Measurements from ENCODE around the gene SATB2.

The SATB2 gene

DNA sequence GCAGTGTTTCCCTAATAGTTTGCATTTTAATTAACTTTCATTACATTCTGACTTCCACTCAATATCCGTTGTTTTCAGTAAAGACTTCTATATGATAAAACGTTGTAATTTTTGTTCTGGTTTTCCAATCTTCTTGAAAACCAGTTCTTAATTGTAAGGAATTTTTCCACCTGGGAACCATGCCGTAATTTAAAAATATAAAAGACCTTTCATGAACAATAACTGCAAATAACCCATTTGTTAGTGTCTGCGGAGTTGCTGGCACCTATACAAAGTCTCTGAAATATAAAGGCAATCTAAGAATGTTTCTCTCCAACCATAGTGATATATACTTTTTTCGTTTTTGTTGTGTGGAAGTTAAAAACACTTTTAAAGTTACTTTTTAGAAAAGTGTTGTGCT is 7.7 kb upstream of the SATB2 start:
- no peak for DNase-seq

DNA sequence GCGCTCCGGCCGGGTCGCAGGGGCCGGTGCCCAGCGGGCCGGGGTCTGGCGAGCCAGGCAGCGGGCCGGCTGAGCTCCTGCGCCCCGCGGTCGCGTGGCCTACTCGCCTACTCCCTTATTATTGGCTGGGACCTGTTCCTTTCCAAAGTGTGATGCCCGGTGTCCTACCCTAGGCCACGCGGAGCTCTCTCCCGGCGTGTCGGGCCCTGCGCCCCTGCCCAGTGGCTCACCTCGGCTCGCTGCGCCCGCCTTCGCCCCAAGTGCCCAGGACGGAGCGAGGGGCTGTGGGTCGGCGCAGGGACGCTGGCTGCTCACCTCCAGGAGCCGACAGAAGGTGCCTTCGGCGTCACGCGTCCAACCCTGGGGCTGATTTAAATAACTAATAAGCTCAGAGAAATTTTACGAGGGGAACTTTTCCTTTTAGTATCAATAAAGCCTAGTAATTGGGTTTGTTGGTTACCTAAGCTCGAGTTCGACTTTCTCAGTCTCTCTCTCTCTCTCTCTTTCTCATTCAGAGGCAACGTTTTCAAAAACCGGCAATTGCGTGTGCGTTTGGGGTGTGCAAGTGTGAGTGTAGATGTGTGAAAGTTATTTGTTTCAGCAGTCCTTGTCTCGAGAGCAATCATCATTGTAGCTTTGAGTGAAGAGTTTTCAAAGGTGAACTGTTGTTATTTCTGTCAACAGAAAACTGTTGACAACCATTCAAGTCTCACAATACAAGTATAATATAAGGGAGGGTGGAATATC is 7.0 kb upstream of the SATB2 start:
- DNase-seq: no peak

DNA sequence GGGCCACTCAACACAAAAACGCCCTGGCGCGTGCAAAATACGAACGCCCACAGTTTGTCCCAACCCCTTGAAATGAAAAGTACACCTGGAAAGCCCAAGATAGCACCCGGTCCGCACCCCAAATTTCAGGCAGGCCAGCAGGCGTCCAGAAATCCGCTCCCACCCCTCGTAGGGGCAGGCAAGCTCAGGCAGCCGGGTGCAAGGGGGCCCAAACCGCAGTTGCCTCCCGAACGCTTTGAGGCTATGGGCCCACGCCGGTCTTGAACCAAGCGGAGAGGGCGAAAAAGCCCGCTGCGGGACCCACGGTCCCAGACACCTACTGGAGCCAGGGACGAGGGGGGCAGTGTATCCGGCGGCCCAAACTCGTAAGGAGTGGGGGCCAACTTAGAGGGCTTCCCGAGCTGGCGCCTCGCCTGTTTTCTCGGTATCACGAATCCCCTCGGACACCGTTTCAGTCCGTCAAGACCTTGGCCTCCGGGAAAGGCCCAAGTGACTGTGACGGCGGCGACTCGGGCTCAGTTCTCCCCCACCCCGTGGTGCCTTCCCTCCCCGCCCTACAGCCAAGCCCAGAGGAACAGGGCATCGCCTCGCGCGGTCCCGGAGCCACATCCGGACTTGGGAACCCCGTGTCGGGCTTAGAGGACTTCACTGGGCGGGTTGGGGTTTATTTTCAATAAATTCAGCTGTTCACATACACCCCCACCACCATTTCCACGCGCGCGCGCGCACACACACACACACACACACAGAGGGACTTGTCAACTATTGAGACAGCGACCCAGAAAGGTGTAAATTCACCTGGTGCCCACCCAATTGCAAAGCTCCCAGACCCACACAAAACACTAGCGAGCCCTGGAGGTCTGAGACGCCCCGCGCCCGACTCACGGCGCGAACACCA is 6.2 kb upstream of the SATB2 start:
- DNase-seq: no peak

DNA sequence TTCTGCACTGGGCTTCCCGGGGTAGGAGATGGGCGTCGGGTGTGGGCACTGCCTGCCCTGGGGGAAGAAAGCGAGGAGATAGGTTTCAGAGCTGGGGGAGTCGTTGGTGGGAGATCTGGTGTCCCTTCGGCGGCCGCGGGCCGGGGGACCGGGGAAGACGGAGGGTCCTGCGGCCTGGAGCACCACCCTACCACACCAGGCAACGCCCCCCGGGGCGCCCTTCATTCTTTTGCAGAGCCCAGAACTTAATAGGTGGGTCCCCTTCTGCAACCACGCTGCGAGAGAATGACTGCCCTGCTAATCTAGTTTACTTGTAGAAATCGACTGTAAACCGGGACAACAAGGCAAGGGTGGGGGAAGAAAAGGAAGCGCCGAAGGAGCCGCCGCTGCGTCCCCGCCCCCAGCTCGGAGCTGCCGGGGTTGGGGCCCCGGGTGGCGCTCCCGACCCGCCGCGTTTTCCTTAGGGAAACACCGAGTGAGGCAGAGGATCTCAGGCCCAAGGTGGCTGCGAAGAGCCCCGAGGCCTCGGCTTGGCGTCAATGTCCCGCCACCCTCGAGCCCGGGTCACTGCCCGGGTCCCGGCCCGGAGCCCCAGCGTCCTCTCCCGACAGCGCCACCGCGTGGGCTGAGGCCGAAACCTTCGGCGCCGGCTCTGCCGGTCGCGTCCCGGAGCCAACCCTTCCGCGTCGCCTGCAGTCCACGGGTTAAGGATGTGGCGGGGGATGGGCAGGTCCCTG is 5.4 kb upstream of the SATB2 start:
- peak; percentile 65 for DNase-seq

DNA sequence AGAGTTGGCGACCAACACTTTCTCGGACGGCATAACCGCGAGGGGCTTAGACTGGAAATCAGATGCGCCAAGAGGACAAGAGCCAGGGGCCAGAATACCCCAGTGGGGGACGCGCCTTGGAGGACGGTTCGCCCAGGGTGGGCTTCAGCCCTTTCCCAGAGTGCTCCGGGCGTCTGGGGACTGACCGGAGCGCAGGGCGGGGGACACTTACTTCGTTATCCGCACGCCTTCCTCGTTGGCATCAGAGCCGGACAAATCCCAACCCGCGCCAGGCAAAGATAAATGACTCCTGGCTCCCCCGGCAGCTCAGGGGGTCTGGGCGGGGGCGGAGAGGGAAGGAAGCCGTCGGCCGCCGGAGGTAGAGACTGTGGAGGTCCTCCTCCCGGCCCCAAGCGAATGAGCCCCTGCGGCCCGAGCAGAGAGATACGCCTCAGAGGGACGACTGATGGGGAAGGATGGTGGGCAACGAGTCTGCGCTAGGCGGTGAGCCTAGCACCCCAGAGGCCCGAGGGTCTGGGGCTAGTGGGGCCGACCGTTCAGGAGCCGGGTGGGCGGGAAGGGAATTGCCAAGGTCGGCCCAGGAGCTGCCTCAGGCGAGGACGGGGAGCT is 4.7 kb upstream of the SATB2 start:
- no peak for DNase-seq

DNA sequence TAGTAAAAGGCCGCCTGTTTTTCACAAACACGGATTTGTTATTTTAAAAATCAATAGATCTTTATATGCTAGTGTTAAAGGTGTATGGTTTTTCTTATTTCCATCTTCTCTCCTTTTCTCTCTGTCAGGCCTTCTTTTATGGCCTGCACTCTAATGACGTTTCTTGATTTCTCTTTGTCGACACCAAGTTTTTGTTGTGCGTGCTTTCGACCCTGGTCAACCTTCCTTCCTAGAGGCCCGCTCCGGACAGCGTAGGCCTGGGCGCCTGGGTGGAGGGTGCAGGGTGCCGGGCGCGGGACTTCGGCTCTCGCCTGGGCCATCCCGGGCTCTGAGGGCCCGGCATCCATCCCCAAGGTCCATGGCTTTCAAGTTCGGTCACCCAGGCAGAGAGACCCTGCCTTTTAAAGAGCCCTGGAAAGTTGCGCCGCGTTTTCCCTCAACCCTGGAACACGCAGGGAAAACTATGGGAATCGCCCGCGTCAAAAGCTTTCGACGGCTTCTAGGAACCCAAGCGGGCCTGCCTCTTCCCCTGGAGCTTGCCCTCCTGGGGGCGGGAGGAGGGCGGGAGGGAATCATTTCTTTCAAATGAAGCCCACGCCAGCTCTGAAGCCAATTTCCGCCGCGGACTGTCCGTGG is 4.1 kb upstream of the SATB2 start:
- DNase-seq: no peak

DNA sequence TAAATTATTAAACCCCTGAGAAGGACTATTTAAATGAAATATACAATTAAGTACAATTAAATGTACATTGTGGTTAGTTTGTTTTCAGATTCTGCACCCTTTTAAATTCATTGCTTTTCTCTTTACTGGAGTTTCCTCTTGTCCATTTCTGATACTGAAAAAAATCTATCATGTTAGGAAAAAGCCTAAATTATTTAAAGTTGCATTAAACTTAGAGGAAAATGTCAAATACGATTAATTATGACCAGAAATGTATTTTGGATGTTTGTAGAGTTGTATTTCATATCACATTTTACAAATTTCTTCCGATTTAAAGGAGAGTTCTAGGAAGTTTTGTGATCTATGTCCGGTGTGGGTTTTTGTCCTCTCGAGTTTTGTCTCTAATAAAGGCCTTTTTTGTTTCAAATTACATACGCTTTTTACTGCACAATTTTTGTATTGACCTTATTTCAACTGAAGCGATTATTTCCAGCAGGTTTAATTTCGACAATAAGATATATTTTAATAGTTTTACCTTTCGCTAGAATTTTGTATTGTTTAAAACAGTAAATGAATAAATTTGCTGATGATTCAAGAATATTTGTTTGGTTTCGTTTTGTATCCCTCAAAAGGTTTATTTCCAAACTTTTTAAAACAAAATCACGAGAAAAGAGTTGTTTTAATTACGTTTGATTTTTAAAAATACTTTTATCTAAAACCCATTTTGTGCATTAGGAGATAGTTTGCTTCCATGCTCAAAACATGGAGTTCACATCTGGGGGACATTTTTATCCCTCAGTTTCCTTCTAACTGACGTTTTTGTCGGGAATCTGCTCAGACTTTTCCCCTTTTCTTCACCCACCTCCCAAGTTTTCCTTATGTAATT is 3.3 kb upstream of the SATB2 start:
- DNase-seq: no peak

DNA sequence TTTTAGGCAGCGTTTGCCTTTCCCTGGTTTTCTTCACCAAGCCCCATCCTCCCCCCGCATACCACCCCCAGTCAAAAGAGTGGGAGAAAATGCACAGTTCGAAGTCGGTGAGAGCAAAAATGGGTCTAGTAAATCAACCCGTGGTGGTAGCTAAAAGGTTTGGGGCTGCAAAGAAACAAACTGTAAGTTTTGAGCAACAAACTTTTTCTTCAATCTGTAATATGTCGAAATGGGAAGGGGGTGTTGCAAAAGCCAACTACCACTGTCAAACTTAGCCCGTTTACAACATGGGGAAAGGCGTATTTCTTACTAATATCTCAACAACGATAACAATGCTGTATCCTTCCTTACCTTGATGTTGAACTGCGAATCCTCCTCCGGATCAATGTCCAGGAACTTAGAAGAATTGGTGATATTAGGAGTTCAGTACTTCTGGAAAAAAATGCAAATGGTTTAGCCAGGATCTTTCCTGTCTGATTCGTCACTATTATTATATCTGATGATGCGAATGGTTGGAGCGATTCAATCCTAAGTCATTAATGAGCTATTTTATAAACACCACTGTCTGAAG is 2.4 kb upstream of the SATB2 start:
- peak; percentile 55 for DNase-seq

DNA sequence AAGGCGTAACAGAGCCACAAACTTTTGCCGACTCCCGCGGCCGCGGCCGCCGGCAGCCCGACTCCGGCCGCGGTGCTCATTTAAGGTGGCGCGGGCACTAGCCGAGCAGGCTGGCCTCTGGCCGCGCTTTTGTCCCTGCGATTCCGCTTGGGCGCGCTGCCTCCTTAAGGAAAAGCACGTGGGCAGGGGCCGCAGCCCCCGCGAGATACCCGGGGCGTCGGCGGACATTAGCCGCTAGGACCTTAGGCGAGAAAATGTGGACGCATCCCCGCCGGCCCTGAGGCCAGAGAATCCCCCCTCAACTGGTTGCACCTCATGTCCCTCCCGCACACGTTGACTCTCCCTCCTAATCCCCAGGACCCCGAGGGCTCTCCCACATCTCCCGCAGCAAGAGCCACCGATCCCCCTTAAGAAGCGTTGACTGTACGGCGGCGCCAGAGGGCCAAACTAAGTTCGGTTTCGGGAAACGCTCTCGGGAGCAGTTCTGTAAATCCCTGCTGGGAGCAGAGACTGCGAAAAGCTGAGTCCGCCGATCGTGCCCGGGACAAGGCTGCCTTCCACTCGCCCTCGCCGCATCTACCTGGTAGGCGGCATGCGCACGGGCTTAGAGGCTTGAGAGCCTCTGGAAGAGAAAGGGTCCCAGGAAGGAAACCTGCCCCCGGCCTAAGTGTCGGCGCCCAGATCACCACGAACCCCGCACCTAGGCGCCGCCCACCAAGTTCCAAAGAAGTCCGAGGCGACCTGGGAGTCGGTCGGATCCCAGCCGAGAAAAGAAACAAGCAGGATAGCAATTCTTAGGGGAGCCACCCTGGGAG is 1.8 kb upstream of the SATB2 start:
- peak; percentile 97 for DNase-seq

DNA sequence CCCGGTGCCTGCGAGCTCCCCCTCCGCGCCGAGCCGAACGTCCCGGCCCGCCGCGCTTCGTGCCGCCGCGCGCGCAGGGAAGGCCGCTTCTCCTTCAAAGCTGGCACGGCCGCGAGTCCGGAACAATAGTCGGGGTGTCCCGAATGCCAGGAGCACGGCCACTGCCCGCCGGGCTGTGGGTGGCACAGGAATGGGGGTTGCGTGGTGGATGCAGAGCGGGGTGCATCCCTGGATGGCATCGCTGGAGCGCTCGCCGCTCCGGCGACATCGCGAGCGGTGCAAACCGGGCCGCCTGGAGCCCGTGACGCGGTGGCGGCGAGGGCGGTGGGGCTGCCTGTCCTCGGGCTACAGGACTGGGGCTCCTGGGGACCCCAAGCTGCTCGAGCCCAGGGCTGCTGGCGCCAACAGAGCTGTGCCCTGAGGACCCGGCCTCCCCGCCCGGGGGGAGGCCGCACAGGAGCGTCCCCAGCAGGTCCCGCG is 1.1 kb upstream of the SATB2 start:
- no peak for DNase-seq

DNA sequence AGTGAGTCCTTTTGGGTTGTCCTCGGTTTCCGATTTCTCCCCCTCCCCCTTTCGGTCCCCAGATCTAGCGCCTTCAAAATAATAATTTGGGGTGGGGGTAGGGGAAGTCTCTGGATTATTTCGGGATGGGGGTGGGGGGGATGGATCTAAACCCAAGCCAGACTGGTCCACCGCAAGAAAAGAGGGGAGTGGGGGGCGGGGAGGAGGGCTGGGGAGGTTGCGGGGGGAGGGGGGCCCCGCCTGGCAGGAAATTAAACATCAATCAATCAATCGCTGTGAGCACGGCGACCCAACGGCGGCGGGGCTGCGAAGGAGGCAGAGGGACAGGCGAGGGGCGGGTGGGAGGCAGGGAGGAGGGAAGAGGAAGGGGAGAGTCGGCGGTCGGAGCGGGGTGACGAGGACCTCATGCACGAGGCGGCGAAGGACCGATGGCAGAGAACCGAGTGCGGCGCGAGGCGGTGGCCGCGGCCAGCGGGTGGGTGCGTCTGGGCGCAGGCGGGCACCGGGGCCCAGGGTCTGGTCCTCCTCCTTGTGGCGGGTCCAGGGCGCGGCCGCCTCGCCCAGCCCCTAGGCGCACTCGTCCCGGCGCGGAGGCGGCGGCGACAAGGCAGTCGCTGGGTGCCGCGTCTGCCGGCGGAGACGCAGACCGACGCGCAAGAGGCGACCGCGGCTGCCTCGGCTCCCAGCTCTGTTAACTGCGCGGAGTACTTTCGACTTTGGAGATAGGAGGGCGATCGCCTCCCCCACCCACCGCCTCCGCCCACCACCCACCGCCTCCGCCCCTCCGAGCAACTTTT is 468 bp upstream of the SATB2 start:
- DNase-seq: peak; percentile 67

DNA sequence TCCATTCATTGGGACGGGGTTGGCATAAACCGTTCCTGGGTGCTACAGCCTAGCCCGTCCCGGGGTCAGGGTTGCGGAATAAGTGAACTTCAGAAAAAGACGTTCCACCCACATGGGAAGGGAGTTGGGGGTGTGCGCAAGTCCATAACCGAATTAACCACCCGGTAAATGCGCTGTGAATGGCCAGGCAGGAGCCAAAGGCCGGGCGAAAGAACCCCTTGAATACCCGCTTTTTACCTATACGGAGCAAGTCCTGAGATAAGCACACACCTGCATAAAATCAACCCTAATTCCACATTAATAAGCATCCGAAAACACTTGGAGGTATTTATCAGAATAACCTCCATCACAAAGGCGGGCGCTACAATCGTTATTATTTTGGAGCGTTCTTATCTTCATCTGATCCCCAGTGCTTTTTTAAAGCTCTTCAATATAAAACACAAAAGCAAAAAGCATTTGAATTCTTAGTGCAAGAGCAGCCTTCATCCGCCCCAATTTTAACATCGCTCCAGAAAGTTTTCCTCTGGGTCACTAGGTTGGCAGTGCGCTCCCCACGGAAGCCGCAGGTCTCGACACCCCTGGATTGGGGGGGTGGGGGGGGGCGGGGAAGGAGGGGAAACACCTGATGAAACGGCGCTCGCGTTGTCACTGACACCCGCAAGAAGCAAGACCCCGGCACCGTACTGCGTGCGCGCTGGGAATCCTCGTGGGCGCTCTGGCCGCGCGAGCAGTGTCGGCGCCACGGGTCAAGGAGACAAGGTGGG is 1.2 kb downstream of the SATB2 start:
- DNase-seq: no peak

DNA sequence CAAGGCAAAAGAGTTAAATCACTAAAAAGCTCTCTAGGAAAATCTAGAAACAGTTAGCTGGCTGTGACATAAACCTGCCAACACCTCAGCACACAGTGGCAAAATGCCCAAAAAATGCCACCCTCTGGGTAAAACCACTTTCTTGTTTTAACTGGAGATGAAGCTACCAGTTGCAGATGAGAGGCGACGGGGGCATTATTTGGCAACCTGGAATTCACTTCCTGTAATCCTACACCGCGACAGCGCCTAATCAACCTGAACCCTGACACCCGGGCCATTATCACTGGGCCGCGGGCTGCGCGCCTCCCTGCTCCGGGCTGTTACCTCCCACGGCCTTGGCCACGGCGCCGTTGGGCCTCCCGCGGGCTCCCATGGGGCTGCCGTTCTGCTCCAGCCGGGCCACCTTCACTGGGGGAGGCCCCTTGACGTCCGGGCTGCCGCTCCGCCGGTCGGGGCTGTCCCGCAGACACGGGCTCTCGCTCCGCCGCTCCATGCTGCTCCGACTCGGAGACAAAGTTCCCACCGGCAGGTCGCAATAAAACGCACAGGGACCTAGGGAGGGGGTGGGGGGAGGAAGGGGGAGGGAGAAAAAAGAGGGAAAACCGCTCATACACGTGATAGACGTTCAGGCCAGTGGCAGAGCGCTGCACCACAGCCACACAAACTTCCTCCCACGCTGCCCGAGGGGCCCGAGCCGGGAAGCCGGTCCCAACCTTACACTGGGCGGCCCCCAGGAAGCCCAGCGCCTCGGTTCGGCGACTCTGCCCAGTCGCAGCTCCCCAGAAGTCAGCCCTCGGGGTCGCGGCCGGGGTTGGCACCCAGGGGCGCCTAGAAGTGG is 2.0 kb downstream of the SATB2 start:
- DNase-seq: no peak

DNA sequence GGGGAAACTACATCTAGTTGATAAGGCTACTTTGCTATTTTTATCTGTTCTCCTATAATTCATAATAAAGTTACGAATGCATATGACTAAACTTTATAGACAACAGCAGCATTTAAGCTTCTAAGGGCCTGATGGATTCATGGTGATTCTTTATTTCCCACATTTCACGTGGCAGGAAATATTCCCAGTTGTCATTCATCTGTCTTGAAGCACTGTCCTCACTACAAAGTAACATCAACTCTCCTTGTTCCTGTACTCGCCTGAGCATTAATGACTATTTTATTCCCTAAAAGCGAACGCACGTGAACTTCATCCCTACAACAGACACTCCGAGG is 2.6 kb downstream of the SATB2 start:
- no peak for DNase-seq

DNA sequence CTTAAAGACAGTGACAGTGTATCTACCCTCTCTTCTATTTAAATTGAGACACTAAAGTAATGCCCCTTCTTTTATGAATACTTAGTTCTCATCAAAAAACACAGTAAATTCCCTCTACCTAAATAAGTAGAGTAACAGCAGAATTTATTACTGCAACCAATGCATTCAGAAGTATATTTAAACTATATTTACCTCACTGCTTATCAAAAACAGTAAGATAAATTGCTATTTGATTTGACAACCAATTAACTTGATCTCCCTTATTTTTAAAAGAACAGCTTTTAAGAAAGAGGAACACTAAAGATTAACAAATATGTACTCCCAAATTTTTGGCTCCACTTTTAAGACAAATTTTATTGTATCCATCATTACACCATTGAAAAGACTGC is 4.8 kb downstream of the SATB2 start:
- no peak for DNase-seq

DNA sequence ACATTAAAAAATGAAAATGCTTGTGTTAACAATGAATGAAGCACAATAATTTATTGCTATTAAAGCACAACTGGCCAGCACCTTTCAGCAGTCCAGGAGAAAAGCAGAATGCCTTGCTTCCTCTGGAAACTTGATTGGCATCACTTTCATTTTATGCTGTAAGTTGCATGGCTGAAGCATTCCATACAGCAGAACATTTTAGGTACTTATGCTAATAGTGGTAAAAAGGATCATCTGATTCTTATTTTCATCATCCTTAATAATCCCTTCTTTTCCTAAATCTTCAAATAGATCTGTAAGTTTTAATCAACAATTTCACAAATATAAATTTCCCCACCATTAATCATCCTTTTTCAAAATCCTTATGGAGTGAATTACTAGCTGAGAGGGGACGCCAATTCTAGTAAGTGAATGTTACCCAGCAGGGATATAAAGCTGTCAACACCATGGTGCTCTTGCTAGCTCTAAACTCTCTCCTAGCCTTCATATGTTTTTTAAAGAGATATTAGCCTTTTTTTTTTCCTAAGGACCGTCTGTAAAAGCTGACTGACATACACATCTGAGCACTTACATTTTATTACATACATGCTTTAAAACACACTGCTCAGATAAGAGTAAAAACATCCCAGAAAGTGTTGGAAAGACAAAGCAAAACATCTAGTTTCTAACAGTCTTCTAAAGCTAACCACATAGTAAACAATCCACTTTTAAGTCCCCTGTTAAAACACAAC is 5.3 kb downstream of the SATB2 start:
- peak; percentile 87 for DNase-seq

DNA sequence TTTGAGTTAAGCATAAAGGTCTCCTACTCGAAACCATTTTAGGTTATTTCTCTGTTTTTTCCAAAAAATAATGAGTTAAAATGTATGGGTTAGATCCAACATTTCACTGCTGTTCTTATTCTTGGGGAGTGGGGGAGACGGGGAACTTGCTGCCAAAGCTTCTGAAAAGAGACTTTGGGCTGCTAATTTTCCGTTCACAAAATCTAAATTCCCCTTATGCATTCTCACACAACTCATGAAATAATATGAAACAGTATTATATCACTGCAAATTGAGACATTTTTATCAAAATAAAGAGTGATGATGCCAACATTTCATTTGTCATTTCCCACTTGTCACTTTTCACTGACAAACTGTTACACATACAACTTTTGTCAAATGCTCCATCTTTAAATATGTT is 7.8 kb downstream of the SATB2 start:
- no peak for DNase-seq
